Transverse colon (tissue), 3 donors: ENCODE data around the gene BCL6B.

ENCODE experiments used
- EP300 ChIP-seq: sonication (generic); formaldehyde crosslinking; IDR thresholded peaks from one replicate; pipeline ENCODE4 v1.6.1; 2017; ENCODE audit warnings: antibody characterized with exemption, low read depth
- TF ChIP-seq, protein P1 (sequence below), 5 experiments: fragments of 200-600 bp in 3 of 5; fragments of 450-650 bp in 2 of 5; sonication (generic) in 3 of 5; IDR thresholded peaks; 1 replicate in 2 of 5; 2 replicates in 3 of 5; pipeline ENCODE4 v1.5.1; 2016 to 2017; ENCODE audit warnings: antibody characterized with exemption in 5 of 5, inconsistent platforms in 3 of 5, mild to moderate bottlenecking in 2 of 5, moderate library complexity in 1 of 5

DNA sequence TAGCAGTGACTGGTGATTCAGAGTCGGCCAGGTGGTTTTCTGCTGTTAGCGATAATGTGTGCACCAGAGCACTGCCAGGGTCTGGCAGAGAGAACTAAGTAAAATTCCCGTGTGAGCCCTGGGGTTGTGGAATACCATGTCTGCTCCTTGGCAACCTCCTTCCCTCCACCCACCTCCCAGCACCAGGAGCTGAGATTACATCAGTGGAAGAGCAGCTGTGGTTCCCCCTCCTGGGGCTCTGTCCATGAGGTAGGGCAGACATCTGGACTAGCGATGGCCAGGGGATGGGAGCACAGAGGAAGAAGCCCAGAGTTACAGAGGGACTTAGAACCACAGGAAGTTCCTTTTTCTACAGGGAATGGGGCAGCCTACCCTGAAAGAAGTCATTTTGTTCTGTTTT lies 41.4 kb downstream of the BCL6B start:
- TF ChIP-seq EP300: no peak
- TF ChIP-seq, protein P1, sequence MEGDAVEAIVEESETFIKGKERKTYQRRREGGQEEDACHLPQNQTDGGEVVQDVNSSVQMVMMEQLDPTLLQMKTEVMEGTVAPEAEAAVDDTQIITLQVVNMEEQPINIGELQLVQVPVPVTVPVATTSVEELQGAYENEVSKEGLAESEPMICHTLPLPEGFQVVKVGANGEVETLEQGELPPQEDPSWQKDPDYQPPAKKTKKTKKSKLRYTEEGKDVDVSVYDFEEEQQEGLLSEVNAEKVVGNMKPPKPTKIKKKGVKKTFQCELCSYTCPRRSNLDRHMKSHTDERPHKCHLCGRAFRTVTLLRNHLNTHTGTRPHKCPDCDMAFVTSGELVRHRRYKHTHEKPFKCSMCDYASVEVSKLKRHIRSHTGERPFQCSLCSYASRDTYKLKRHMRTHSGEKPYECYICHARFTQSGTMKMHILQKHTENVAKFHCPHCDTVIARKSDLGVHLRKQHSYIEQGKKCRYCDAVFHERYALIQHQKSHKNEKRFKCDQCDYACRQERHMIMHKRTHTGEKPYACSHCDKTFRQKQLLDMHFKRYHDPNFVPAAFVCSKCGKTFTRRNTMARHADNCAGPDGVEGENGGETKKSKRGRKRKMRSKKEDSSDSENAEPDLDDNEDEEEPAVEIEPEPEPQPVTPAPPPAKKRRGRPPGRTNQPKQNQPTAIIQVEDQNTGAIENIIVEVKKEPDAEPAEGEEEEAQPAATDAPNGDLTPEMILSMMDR (IDR thresholded peaks at IDR 0.05): no peak
